Activated naive CD4-positive, alpha-beta T cell treated with anti-CD3 and anti-CD28 coated beads for 36 hours (primary cell): ENCODE measurements around the gene DNAI7. TPM values are rescaled to one million over a fixed set of nuclear protein-coding genes. Genes with fewer than 3 reads are reported as not detected.

Experiments
- CTCF ChIA-PET: fragments of 350-600 bp; sonication (Branson Sonifier 250); formaldehyde crosslinking; loops from one replicate; lab custom pipeline; 2021; ENCODE audit warnings: antibody characterized with exemption; lab: Charles Lee
- DNase-seq: peaks from one replicate; pipeline ENCODE4 v3.0.0-alpha.2; 2020
- H3K27ac Mint-ChIP-seq: one replicate; pipeline ENCODE4 v1.8.0; 2021; ENCODE audit warnings: mild to moderate bottlenecking, mixed read lengths
- H3K27me3 Mint-ChIP-seq: one replicate; pipeline ENCODE4 v1.8.0; 2021; ENCODE audit warnings: low read depth, mixed read lengths
- H3K36me3 Mint-ChIP-seq: one replicate; pipeline ENCODE4 v1.8.0; 2021; ENCODE audit warnings: low read depth, mixed read lengths
- H3K4me1 Mint-ChIP-seq: one replicate; pipeline ENCODE4 v1.8.0; 2021; ENCODE audit warnings: low read depth, mixed read lengths
- H3K4me3 Mint-ChIP-seq: one replicate; pipeline ENCODE4 v1.8.0; 2021; ENCODE audit warnings: mild to moderate bottlenecking, moderate library complexity, mixed read lengths
- H3K9me3 Mint-ChIP-seq: one replicate; pipeline ENCODE4 v1.8.0; 2021; ENCODE audit warnings: mixed read lengths
- intact Hi-C: fragments of 100-400 bp; cut with micrococcal nuclease; formaldehyde crosslinking; loops from one replicate; pipeline ENCODE4 v1.15.1; 2023
- total RNA-seq, 2 experiments: library from RNA; stranded (reverse); gene quantifications; one replicate each; pipeline ENCODE4 v1.2.3, GENCODE V29; 2021

Gene DNAI7
- total RNA-seq, 2 experiments from 2014 or later: 0.10 to 0.35 TPM

GRCh38 chr12:25121916-25122315, 73.0 kb downstream of the DNAI7 start:
- Mint-ChIP-seq H3K9me3 (no peaks in the 10 kb centered on the region), H3K36me3 (no peaks in the 10 kb centered on the region), H3K4me3 (no peak overlapping the region), H3K4me1 (peaks cover 6% of the 10 kb centered on the region), H3K27ac (no peak overlapping the region), H3K27me3 (peaks cover 3% of the 10 kb centered on the region)
- intact Hi-C loops: no loop called here
- DNase-seq: no peak
- CTCF ChIA-PET: interaction anchor here (1.2 to 1.6 kb wide), 2 partner anchors 10 to 130 kb away, joined by 4 to 5 read pairs; no protein-coding TSS in a partner anchor

- peaks cover 3% of the 10 kb centered on the region for H3K27me3 Mint-ChIP-seq
- H3K36me3 Mint-ChIP-seq: no peaks in the 10 kb centered on the region
- H3K9me3 Mint-ChIP-seq: no peaks in the 10 kb centered on the region
- H3K4me3 Mint-ChIP-seq: no peak overlapping the region
- CTCF ChIA-PET: interaction anchor here (1.2 to 1.6 kb wide), 2 partner anchors 11 to 129 kb away, joined by 4 to 5 read pairs; no protein-coding TSS in a partner anchor
- intact Hi-C loops: no loop called here
- no peak overlapping the region for H3K27ac Mint-ChIP-seq
- no peak for DNase-seq
- H3K4me1 Mint-ChIP-seq: peaks cover 6% of the 10 kb centered on the region
Observed at GRCh38 chr12:25121110-25121509, 73.8 kb downstream of the DNAI7 start.

DNA sequence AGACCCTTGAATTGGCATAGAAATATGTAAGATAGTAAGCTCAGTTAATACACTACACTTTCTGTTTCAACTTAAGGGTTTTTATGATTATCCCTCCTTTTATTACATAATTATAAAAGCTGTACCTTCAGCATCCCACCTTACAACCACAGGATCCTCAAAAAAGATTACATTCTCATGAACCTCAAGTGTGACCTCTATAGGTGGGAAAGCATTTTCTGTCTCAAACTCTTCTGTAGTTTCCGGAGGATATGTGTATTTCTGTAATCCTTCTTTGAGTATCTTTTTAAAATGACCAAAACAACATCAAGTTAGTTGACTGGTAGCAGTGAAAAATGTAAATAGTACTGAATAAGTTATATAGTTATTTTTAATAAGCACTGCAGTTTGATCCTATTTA, 75.9 kb downstream of the DNAI7 start:
- no peak for DNase-seq
- Mint-ChIP-seq H3K4me3 (no peak overlapping the region), H3K9me3 (no peaks in the 10 kb centered on the region), H3K27ac (no peak overlapping the region), H3K4me1 (peaks cover 6% of the 10 kb centered on the region), H3K27me3 (peaks cover 3% of the 10 kb centered on the region), H3K36me3 (no peaks in the 10 kb centered on the region)
- CTCF ChIA-PET: interaction anchor here (0.7 to 2.0 kb wide), 8 partner anchors 11 to 279 kb away, joined by 3 to 5 read pairs (median 4); no protein-coding TSS in a partner anchor
- intact Hi-C loops: loop anchor here (1.0 to 2.0 kb wide), 4 partner anchors 11 to 128 kb away; no protein-coding TSS in a partner anchor

- Mint-ChIP-seq H3K27ac (no peak overlapping the region), H3K27me3 (peaks cover 3% of the 10 kb centered on the region), H3K4me3 (no peak overlapping the region), H3K36me3 (no peaks in the 10 kb centered on the region), H3K9me3 (no peaks in the 10 kb centered on the region), H3K4me1 (no peaks in the 10 kb centered on the region)
- intact Hi-C loops: no loop called here
- CTCF ChIA-PET: no interaction called here
- DNase-seq: no peak
Observed at GRCh38 chr12:25115677-25116076, 79.3 kb downstream of the DNAI7 start.

DNA sequence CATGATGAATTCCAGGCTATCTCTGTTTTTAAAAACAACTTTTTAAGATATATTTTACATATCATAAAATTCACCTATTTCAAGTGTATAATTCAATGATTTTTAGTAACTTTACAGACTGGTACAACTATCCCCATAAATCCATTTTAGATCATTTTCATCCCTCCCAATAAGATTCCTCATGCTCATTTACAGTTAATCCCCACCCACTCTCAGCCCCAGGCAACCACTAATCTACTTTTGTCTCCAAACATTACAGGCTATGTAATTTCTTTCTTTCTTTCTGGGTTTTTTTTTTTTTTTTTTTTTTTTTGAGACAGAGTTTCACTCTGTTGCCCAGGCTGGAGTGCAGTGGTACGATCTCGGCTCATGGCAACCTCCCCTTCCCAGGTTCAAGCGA, 81.3 kb downstream of the DNAI7 start:
- H3K4me1 Mint-ChIP-seq: no peaks in the 10 kb centered on the region
- no peaks in the 10 kb centered on the region for H3K9me3 Mint-ChIP-seq
- DNase-seq: no peak
- peaks cover 12% of the 10 kb centered on the region for H3K36me3 Mint-ChIP-seq
- H3K27me3 Mint-ChIP-seq: no peaks in the 10 kb centered on the region
- intact Hi-C loops: no loop called here
- H3K4me3 Mint-ChIP-seq: no peak overlapping the region
- CTCF ChIA-PET: no interaction called here
- H3K27ac Mint-ChIP-seq: no peak overlapping the region

- intact Hi-C loops: no loop called here
- Mint-ChIP-seq H3K36me3 (peaks cover 26% of the 10 kb centered on the region), H3K27ac (no peak overlapping the region), H3K4me3 (no peak overlapping the region), H3K4me1 (peaks cover 3% of the 10 kb centered on the region), H3K27me3 (no peaks in the 10 kb centered on the region), H3K9me3 (no peaks in the 10 kb centered on the region)
- CTCF ChIA-PET: no interaction called here
- DNase-seq: no peak
Observed at GRCh38 chr12:25110260-25110659, 84.7 kb downstream of the DNAI7 start.

DNA sequence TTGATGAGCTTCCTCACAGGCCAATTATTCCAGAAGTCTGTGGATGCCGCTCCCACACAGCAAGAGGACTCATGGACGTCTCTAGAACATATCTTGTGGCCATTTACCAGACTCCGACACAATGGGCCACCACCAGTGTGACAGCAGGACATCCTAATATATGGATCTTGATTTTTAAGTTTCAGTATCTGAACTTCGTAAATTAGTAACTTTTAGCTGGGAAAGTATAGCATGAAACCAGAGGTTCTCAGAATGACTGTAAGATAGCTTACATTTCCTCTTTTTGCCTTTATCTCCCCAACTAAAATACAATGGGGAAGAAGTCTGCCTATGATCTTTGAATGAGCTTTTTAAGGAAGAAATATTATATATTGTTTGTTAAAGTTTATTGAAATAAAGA, 87.0 kb downstream of the DNAI7 start:
- intact Hi-C loops: no loop called here
- Mint-ChIP-seq H3K4me1 (peaks cover 3% of the 10 kb centered on the region), H3K27ac (no peak overlapping the region), H3K4me3 (no peak overlapping the region), H3K36me3 (peaks cover 27% of the 10 kb centered on the region), H3K27me3 (no peaks in the 10 kb centered on the region), H3K9me3 (no peaks in the 10 kb centered on the region)
- CTCF ChIA-PET: interaction anchor here (0.6 to 0.7 kb wide), 2 partner anchors 30 to 117 kb away, joined by 3 to 4 read pairs; no protein-coding TSS in a partner anchor
- no peak for DNase-seq

DNA sequence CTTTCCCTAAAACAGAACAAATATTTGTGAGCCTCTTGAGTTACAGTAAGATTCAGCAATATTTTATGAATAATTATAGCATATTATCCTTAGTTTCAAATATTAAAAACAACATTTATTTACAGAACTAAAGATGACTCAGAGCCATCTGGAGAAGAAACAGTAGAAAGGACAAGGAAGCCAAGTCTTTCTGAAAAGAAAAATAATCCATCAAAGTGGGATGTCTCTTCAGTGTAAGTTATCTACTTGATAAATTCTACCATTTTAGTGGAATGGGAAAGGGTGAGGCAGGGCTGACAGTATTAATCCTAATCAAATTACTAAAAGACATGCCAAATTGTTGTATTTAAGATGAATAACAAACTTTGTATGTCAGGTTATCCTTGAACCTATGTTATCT, 88.1 kb downstream of the DNAI7 start:
- intact Hi-C loops: no loop called here
- Mint-ChIP-seq H3K27me3 (no peaks in the 10 kb centered on the region), H3K27ac (no peak overlapping the region), H3K36me3 (peaks cover 34% of the 10 kb centered on the region), H3K9me3 (no peaks in the 10 kb centered on the region), H3K4me3 (no peak overlapping the region), H3K4me1 (peaks cover 3% of the 10 kb centered on the region)
- CTCF ChIA-PET: no interaction called here
- DNase-seq: no peak

- H3K27ac Mint-ChIP-seq: no peak overlapping the region
- H3K36me3 Mint-ChIP-seq: peaks cover 23% of the 10 kb centered on the region
- H3K27me3 Mint-ChIP-seq: no peaks in the 10 kb centered on the region
- intact Hi-C loops: no loop called here
- no peak for DNase-seq
- no peak overlapping the region for H3K4me3 Mint-ChIP-seq
- CTCF ChIA-PET: no interaction called here
- H3K4me1 Mint-ChIP-seq: peaks cover 4% of the 10 kb centered on the region
- no peaks in the 10 kb centered on the region for H3K9me3 Mint-ChIP-seq
Observed at GRCh38 chr12:25102402-25102801, 92.6 kb downstream of the DNAI7 start.

DNA sequence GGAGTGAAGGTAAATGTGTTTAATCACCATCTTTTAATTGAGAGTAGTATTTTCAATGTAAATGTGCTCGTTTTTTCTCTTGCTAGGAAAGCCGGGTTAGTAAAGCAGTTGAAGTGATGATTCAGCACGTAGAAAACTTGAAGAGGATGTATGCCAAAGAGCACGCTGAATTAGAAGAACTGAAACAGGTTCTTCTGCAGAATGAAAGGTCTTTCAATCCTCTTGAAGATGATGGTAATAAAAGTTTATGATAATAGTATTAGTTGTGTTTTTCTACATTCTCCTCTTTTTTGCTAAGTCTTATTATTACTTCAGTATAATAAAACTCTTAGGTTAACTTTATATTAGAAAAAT, 93.9 kb downstream of the DNAI7 start:
- peaks cover 4% of the 10 kb centered on the region for H3K4me1 Mint-ChIP-seq
- H3K4me3 Mint-ChIP-seq: no peak overlapping the region
- H3K9me3 Mint-ChIP-seq: no peaks in the 10 kb centered on the region
- no peaks in the 10 kb centered on the region for H3K27me3 Mint-ChIP-seq
- CTCF ChIA-PET: interaction anchor here (1.3 kb wide), 1 partner anchor 30 kb away, joined by 4 read pairs; no protein-coding TSS in a partner anchor
- peaks cover 22% of the 10 kb centered on the region for H3K36me3 Mint-ChIP-seq
- H3K27ac Mint-ChIP-seq: no peak overlapping the region
- intact Hi-C loops: no loop called here
- DNase-seq: no peak

GRCh38 chr12:25100194-25101091, 94.5 kb downstream of the DNAI7 start:
- H3K9me3 Mint-ChIP-seq: no peaks in the 10 kb centered on the region
- H3K4me1 Mint-ChIP-seq: peaks cover 4% of the 10 kb centered on the region

DNA sequence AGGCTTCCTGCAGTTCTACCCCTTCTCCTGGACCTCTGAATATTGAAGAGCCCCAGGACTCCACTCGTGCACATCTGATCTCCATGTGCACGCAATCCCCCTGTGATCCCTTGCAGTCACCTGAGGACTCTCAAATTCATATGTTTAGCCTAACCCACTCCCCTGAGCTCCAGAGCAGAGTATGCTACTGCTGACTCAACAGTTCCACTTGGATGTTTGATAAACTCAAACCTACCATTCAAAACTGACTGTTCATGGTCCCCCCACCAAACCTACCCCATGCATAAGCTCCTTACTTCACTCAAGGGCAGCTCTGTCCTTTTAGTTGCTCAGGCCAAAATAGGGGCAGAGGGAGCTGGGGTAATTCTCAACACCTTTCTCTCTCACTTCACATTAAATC, 96.0 kb downstream of the DNAI7 start:
- peaks cover 4% of the 10 kb centered on the region for H3K4me1 Mint-ChIP-seq
- peaks cover 30% of the 10 kb centered on the region for H3K36me3 Mint-ChIP-seq
- no peak overlapping the region for H3K4me3 Mint-ChIP-seq
- intact Hi-C loops: no loop called here
- CTCF ChIA-PET: no interaction called here
- DNase-seq: no peak
- no peak overlapping the region for H3K27ac Mint-ChIP-seq
- H3K27me3 Mint-ChIP-seq: no peaks in the 10 kb centered on the region
- peaks cover 5% of the 10 kb centered on the region for H3K9me3 Mint-ChIP-seq

More at GRCh38 chr12:25100194-25101091, 94.5 kb downstream of the DNAI7 start:
- no peak overlapping the region for H3K27ac Mint-ChIP-seq
- H3K27me3 Mint-ChIP-seq: no peaks in the 10 kb centered on the region
- intact Hi-C loops: no loop called here
- DNase-seq: no peak
- CTCF ChIA-PET: interaction anchor here (1.3 kb wide), 1 partner anchor 31 kb away, joined by 4 read pairs; no protein-coding TSS in a partner anchor
- peaks cover 25% of the 10 kb centered on the region for H3K36me3 Mint-ChIP-seq
- no peak overlapping the region for H3K4me3 Mint-ChIP-seq
